ENCODE data around the gene R3HDM4.

DNA sequence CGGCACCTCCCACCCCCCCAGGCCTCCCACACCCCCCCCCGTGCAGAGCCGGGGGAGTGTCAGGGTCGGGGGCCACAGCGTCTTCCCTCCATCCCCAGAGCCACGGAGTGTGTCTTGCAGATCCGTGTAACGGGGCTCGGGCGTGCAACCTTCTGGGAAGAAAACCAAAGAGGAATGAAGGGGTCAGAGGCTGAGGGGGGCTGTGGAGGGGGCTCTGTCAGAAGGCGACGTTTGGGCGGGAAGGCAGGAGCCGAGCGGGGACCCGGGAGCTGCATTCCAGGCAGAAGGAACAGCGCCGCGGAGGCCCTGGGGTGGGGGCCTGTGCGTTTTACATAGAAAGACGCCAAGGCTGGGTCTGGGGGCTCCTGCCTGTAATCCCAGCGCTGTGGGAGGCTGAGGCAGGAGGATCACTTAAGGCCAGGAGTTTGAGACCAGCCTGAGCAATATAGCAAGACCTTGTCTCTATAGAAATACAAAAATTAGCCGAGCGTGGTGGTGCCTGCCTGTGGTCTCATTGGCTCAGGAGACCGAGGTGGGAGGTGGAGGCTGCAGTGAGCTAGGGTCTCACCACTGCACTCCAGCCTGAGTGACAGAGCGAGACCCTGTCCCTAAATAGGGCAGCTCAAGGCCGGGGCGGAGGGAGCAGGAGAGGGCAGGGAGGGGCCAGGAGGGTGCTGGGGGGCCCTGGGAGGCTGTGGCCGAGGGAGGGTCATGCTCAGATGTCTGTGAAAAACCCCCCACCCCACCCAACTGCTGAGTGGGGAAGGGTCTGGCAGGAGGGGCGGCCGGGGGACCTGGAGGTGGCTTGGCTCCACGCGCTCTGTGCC is 40.6 kb upstream of the R3HDM4 start:
- TF ChIP-seq GATA3 (IDR thresholded peaks at IDR 0.05; ENCODE audit: borderline replicate concordance) (no peak), REST (IDR thresholded peaks at IDR 0.05) (no peak), EP300 (IDR thresholded peaks at IDR 0.05) (no peak), POLR2A (IDR thresholded peaks at IDR 0.05; ENCODE audit: low read length) (no peak), SREBF2 (IDR thresholded peaks at IDR 0.05) (no peak), CTCF (IDR thresholded peaks at IDR 0.05) (no peak), CEBPB (IDR thresholded peaks at IDR 0.05) (no peak), HMGXB4 (CRISPR knock-in tag; IDR thresholded peaks at IDR 0.05; ENCODE audit: borderline replicate concordance) (no peak), RAD21 (conservative IDR thresholded peaks at IDR 0.05 in 1 of 2, IDR thresholded peaks at IDR 0.05 in 1 of 2) (no peak), ZC3H11A (IDR thresholded peaks at IDR 0.05) (no peak), HEYL (CRISPR knock-in tag; IDR thresholded peaks at IDR 0.05) (no peak), CHD2 (IDR thresholded peaks at IDR 0.05; ENCODE audit: low read length, partially characterized antibody) (no peak), RARB (CRISPR knock-in tag; IDR thresholded peaks at IDR 0.05) (no peak)
- TF ChIP-seq, protein P1, sequence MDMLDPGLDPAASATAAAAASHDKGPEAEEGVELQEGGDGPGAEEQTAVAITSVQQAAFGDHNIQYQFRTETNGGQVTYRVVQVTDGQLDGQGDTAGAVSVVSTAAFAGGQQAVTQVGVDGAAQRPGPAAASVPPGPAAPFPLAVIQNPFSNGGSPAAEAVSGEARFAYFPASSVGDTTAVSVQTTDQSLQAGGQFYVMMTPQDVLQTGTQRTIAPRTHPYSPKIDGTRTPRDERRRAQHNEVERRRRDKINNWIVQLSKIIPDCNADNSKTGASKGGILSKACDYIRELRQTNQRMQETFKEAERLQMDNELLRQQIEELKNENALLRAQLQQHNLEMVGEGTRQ (IDR thresholded peaks at IDR 0.05) = no peak

All from A549 (cell line).